ENCODE measurements around the gene TOMM70.
"Not testable (repeated sequence)": the region's sequence is repeated elsewhere in the genome, so short reads cannot be mapped to it uniquely, and the experiment has no call there.

The TOMM70 gene

DNA sequence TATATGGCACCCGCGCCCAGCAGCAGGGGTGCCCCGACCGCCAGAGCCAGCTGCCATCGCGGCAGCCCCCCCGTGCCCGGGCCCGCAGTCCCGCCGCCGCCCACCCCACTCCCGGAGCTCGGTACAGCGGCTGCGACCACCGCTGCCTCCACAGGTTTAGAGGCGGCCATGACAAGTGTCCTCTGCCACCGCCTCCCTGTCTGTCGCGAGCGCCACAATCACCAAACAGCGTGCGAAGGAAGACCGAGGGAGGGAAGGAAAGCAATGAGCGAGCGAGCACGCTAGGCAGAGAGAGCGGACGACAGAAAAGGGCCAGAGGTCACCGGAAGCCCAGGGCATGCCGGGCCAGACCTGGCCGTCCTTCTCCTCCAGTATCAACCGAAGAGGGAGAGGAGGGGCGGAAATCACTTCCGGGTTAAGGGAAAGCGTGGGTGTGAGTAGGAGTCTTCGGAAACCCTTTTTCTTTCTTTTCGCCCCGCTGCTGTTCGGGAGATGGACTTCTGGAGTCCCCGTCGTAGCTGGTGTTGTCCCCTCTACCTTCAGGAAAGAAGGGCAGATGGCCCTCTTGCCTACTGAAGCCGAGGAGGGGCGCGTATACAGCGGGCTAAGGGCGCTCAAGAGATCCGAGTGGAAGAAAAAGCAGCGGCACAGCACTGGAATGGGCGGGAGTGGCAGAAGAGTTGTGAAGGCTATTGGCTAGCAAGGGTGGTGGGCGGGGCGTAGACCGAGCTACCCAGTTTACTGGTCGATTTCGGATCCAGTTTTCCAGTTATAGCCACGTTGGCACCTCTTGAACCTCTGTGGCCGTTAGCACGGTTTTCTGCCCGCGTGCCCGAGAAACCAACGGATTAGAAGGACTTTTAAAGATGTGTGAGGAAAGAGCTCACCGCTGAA lies at the start of gene TOMM70, which contains the start of gene LNP1:
Gene TOMM70 (minus strand): TSS at position 310 of the 894 bp plus-strand sequence. CDS start 140 bp downstream, at position 170.
Gene LNP1 (plus strand): TSS at position 760 of the 894 bp plus-strand sequence. CDS start 28,191 bp downstream, outside the sequence.
- peak; percentile 97 for DNase-seq

DNA sequence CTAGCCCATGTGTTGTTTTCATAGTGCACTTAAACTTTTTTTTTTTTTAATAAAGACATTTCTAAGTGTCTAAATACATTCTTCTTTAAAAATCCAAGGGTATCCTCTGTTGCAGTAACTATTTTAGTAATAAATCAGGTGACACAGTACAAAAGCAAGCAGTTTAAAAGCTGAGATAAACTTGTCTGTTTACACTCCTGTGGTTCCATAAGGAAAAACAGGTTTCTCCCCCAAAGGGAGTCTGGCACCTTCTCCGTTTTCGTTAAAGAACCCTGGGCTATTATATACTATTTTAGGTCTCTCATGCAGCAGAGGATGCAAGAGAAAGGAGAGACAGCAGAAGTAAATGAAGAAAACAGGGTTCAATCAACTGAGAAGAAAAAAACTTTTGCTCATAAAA lies 48.3 kb upstream of the TOMM70 start:
- DNase-seq = no peak

DNA sequence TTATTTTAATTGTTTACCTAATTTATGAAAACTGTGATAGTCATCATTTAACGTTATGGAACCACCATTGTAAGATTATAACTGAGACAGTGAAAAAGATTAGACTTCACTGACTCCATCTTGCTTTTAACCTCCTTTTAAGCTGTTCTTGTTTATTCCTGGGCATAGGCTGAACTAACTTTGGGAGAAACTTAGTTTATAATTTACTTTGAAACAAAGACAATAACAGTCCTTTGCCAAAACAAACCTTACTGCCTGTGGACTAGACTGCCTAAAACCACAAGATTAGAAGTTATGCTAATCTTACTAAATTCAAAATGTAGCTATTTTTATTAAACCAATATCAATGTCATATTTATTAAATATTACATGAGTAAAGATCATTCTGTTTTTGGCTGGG lies 47.2 kb upstream of the TOMM70 start:
- DNase-seq = no peak

DNA sequence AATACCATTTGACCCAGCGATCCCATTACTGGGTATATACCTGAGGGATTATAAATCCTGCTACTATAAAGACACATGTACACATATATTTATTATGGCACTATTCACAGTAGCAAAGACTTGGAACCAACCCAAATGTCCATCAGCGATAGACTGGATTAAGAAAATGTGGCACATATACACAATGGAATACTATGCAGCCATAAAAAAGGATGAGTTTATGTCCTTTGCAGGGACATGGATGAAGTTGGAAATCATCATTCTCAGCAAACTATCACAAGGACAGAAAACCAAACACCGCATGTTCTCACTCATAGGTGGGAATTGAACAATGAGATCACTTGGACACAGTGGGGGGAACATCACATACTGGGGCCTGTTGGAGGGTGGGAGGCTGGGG lies 46.2 kb upstream of the TOMM70 start:
- DNase-seq = not testable (repeated sequence)

DNA sequence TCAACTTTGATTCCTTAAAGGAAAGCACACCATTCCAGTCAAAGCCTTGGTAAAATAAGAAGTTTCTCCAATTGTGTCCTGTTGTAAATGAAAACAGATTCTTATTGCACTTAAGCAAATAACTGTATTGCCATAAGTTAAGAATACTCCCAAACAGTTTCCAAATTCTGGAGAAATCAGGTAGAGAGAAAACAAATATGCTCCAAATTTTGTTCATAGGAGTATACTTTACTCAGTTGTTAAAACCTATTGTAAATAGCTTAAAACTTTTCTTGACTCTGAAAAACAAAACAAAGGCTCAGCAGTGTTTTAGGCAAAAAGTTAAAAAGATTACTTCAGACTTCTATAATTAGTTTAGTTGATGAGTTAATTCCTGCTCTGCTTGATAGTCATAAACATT lies 42.8 kb upstream of the TOMM70 start:
- no peak for DNase-seq

DNA sequence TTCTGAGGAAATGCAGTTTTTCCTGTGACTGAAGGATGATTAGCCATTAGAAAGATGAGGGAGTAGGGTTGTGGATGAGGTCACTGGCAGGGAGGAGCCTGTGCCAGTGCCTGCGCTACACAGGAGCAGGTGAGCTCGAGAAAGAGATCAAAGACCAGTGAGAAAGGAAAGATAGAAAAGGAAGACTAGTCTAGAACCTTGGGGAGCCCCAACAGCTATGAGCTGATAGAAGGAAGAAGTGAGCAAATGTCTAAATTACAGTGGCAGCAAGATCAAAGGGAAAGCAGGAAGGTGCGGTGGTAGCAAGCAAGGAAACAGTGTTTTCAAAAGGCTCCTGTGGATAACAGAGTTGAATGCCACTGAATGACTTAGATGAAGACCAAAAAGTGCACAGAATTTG lies 40.0 kb upstream of the TOMM70 start:
- peak; percentile 12 for DNase-seq

DNA sequence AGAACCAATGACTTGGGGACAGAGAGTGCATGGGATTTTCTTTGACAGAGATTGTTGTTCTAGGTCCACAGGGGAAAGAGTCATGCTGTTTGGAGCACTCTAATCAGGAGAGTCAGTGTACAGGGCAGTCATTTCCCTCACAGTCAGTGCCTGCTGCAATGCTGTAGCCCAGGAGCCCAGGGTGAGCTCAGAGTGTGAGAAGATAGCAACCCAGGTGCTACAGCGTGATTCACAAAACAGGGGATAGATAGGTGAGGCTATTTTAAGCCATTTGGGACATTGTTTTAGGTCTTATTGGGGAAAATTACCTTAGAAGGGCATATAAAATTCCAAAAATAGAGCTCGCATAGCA lies 37.7 kb upstream of the TOMM70 start:
- DNase-seq = no peak

DNA sequence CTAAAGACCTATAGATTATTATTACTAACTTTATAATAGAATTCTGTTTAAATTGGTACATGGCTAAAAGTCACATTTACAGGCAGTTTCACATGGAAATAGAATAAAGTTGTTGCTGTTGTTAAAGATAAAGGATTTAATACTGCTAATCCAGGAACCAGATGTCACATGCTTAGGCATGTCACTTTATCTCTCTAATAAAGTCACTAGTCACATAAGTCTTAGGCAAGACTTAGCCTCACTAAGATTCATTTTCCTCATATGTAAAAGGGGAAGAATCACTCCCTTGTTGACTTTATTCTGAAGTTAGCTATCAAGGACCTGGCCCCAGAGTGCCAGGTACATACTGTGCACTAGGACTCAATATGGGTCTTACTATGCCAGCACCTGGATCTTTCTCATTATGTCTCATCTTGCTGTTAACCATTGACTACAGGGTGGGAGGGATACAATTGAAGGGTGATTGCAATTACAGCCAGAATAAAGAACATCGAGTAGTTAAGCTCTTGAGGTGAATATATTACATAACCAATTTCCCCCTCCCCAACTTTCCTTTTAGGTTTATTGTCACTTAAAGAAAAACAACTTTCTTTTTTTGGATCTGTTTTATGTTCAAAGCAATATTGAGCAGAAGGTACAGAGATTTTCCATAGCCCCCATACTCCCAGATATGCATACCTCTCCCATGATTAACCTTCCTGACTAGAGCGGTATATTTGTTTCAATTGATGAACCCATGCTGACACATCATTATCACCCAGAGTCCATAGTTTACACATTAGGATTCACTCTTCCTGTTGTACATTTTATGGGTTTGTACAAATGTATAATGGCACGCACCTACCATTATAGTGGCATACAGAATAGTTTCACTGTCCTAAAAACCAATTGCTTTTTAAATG lies 37.1 kb upstream of the TOMM70 start:
- no peak for DNase-seq

DNA sequence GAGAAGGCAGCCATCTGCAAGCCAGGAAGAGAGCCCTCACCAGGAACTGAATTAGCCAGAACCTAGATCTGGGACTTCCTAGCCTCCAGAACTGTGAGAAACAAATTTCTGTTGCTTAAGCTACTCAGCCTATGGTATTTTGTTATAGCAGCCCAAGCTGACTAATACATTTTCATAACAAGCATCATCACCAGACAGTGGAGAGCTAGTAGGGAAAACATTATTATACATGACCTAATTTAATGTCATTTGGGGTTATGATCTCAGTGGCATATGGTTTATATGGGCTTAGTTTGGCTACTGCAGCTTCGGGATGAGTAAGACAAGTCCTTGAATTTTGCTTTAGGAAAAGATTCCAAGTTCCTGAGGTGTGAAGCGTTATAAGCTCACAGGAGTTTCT lies 36.1 kb upstream of the TOMM70 start:
- DNase-seq = no peak

DNA sequence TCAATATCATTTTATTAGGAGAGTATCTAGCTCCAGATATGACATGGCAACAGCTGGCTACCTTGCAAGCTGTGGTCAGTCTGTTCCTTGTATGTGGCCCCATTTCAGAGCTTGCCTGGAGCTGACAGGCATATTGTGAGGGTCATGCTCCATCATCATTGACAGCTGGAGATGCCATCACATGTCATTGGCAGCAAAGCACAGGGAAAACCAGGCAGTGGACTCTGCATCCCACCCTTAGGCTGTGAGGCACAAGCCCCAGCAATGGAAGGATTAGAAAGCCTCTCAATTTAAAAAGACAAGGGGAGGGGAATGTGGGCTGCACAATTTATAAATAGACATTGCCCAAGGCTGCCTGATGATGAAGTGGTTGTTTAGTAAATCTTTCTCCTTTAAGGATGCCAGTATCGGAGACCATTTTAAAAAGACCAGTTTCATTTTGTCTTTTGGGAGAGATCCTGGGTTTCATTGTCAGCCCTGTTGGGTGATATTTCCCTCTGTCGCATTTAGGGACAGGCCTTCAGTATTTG lies 28.4 kb upstream of the TOMM70 start:
- no peak for DNase-seq

DNA sequence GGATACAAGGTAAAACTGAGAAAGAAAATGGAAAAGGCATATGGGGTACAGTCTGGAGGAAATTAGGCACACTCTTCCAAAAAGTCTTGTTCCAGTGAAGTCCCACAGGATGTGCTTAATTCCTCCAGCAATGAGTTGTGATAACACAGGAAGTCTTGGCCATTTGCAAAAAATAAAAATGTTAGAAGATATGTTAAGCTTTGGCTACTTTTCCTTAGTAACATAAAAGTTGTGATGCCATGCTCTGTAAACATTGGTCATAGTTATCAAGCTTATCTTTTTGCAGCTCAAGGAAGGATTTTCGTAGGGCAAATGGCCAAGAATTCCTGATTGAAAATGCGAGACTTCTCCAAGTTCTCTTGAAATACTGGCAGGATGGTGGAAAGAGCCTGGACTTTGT lies 26.8 kb upstream of the TOMM70 start:
- DNase-seq = no peak

DNA sequence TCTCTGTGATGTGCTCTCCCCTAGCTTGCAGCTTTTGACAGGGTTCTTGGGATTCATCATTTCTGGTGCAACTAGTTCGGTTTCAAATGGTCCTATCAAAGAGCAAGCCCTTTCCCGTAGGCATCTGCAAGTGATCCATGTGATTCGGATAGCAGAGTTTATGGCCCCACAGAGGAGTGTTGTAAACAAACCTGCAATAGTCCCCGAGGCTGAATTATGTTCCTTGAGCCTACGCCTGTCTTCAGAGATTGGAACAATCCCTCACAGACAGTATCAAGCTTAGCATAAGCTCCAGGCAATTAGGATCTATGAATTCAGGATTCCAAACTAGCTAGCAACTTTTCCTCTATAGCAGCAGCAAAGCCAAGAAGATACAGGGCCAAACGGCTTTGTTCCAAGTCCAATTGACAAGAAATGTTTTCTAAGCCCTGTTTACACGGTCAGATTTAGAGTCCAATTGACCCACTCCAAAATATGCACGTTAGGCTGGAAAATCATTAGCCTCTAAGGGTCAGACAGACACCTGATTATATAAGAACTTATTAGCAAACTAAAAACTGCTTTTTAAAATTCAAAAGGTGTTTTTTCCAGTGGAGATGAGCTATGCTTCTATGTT lies 25.3 kb upstream of the TOMM70 start:
- no peak for DNase-seq

DNA sequence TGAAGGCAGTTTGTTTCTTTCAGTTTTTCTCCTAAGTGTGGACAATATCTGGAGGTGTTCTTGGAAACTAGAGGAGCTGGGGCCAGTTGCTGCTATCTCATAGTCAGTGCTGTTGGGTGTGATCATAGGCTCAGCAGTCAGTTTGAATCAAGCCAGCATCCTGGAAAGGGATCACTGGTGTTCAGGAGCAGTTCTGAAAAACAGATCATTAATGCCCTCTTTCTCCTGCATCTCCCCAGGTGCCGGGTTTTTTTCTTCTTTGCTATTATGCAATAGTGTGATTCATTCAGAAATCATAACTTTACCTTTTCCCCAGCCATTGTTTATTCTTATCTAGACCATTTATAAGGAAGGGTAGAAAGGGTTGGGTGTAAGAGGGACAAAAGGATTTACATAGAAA lies 24.4 kb upstream of the TOMM70 start:
- no peak for DNase-seq

DNA sequence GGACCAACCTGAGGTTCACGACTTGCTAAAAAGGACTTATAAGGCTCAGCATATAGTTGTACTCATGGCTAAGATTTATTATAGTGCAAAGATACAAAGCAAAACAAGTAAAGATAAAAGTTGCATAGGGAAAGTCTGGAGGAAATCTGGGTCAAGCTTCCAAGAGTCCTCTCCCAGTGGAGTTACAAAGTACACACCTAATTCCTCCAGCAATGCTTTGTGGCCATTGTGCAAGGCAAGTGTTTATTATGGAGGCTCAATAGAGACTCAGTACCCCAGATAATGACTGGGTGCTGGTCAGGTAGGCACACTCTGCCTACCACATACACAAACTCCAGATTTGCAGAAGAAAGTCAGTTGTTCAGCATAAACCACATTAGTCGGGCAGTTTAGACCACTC lies 23.4 kb upstream of the TOMM70 start:
- DNase-seq = no peak

DNA sequence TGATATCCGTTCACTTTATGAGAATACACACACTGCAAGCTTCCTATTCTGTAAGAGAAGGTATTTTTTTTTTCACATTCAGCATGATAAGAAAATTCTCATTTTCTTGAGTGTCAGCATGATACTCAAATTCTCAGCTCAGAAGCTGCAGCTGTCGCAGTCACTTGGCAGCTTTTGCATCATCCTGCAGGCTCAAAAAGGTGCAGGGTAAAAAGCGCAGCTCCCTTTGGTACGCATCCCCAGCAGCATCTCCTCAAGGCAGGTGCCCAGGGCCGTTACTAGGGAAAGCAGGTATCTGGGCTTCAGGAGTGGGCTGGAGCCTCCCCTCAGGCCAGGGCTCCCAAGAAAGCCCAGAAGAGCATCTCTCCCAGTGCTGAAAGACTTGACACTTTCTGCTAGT lies 22.7 kb upstream of the TOMM70 start:
- DNase-seq = no peak

DNA sequence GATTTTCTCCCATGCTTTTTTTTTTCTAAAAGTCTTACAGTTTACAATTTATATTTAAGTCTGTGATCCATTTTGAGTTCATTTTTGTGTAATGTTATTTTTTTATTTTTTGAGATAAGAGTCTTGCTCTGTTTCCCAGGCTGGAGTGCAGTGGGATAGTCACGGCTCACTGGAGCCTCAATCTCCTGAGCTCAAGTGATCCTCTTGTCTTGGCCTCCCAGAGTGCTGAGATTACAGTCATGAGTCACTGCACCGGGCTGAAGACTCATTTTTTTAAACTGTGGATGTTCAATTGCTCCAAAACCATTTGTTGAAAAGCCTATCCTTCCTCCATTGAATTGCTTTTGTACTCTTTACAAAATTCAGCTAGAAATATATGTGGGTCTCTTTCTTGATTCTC lies 20.0 kb upstream of the TOMM70 start:
- DNase-seq = no peak

DNA sequence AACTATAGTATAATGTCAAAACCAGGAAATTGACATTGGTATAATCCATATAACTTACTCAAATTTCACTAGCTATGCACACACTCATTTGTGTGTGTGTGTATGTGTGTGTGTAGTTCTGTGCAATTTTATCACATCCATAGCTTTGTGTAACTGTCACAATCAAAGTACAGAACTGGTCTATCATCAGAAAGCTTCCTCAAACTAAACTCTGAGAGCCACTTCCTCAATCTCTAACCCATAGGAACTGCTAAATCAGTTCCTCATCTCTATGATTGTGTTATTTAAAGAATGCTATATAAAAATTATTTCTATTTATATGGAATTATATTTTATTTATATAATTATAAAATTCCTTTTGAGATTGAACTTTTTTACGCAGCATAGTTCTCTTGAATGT lies 18.5 kb upstream of the TOMM70 start:
- DNase-seq = no peak

DNA sequence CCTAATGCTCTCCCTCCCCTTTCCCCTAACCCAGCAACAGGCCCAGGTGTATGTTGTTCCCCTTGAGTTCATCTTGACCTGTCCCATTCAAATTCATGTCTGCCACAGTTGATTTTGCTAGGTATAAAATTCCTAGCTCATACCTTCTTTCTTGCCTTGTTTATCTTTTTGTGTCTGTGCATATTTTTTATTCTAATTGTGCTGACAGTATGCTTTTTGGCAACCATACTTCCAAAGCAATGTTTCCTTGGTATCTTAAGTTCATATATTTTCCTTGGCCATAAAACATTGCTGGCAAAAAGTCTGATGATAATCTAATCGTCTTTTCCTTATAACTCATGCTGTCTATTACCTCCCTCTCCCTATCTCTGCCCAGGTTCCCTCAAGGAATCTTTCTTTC lies 16.0 kb upstream of the TOMM70 start:
- DNase-seq = no peak

DNA sequence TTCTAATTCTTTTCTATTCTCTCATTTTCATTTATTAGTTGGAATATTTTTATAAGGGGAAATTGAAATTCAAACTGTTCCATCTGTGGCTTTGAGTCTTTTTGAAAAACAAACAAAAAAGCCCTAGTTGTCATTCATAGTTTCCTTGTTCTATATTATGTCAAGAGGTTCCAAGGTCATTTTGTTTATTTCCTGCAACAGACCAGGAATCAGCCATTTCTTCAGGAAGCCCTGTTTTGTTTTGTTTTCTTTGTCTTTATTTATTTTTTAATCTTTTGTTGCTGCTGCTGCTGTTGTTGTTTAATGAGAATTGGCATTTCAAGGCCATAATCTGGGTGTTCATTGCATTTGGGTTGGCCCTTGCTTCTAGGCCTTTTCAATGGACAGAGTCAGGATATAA lies 15.3 kb upstream of the TOMM70 start:
- DNase-seq = no peak

DNA sequence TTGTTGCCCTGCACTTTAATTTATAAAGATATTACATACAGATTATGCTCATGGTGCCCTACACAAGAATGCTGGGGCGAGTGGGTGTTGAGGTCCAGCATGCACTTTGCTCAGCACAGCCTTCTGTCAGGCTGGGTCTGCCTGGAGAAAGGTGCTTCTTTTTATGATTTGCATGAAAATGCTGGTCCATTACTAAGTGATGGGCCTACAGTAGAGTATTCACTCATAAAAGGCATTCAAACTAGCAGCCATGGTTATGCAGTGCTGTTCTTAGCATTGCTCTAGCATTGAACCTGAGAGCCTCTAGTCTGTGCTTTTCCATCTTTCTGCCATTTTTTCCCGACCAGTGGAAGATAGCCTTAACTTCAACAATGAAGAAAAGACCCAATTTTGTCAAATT lies 12.7 kb upstream of the TOMM70 start:
- DNase-seq = no peak

DNA sequence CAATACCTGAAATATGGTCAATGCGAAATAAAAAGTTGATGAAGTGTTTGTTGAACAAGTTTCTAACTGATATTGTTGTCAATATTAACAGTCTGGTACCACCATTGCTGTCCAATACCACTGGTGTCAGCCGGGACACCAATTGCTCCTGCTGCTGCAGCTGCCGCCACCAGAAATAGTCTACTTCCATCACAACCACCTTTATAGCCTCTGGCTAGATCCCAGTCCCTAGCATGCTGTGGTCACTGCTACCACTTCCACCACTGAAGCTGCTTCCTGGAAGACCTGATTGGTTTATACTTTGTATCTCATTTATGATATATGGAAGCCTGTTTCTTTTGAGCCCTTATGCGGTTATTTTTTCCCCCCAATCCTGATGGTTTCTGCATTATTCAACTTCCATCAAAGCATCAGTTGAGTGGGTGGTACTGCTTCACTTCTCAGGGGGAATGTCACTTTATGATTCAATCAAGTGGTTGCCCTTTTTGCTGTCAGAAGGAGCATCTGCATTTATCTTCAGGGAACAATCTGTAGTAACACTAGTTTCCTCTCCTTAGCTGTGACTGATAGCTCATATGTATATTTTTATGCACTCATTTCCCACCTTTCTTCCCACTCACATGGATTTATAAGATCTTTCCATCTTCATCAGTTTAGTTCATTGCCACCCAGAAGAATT lies 12.2 kb upstream of the TOMM70 start:
- DNase-seq = no peak

Measured in CD4-positive, alpha-beta T cell treated with Interleukin-6 for 4 hours (primary cell).